HG02981 (cell line): Measurements from ENCODE around the gene CLPTM1.
A peak's percentile ranks its signal among the peaks of the same experiment; 100 is the strongest.
"Not testable (repeated sequence)": the region's sequence is repeated elsewhere in the genome, so short reads cannot be mapped to it uniquely, and the experiment has no call there.

Experiments used
- ATAC-seq: cut with Tn5 transposase; IDR thresholded peaks from one replicate; pipeline ENCODE4 v1.9.1; 2021; ENCODE audit warnings: mild to moderate bottlenecking, moderate library complexity; ENCODE audit not compliant: unreplicated experiment

CLPTM1 gene

GRCh38 chr19:44973982-44974735 lies 19.0 kb downstream of the CLPTM1 start:
- no peak for ATAC-seq

GRCh38 chr19:44974857-44975256 lies 19.7 kb downstream of the CLPTM1 start:
- ATAC-seq = no peak

- ATAC-seq = no peak
Observed at GRCh38 chr19:44975444-44975843, 20.3 kb downstream of the CLPTM1 start.

GRCh38 chr19:44984005-44984404 lies 28.8 kb downstream of the CLPTM1 start:
- no peak for ATAC-seq

GRCh38 chr19:44985445-44985844 lies 30.3 kb downstream of the CLPTM1 start:
- no peak for ATAC-seq

- ATAC-seq = no peak
Observed at GRCh38 chr19:44986389-44986788, 31.2 kb downstream of the CLPTM1 start.

GRCh38 chr19:44987148-44987675 lies 32.0 kb downstream of the CLPTM1 start:
- ATAC-seq = no peak

GRCh38 chr19:44988273-44988672 lies 33.1 kb downstream of the CLPTM1 start:
- no peak for ATAC-seq

- no peak for ATAC-seq
Observed at GRCh38 chr19:44988896-44989556, 33.8 kb downstream of the CLPTM1 start.

- no peak for ATAC-seq
Observed at GRCh38 chr19:44990459-44990858, 35.3 kb downstream of the CLPTM1 start.

- no peak for ATAC-seq
Observed at GRCh38 chr19:44990966-44991365, 35.8 kb downstream of the CLPTM1 start.

- ATAC-seq = no peak
Observed at GRCh38 chr19:44992336-44993163, 37.4 kb downstream of the CLPTM1 start.

- no peak for ATAC-seq
Observed at GRCh38 chr19:44993526-44993925, 38.3 kb downstream of the CLPTM1 start.

- ATAC-seq = no peak
Observed at GRCh38 chr19:44993926-44994537, 38.9 kb downstream of the CLPTM1 start.

GRCh38 chr19:44998025-44998424 lies 42.8 kb downstream of the CLPTM1 start:
- no peak for ATAC-seq

- ATAC-seq = not testable (repeated sequence)
Observed at GRCh38 chr19:44999131-44999925, 44.1 kb downstream of the CLPTM1 start.

- not testable (repeated sequence) for ATAC-seq
Observed at GRCh38 chr19:45000665-45001064, 45.5 kb downstream of the CLPTM1 start.

- peak; percentile 43 for ATAC-seq
Observed at GRCh38 chr19:45001087-45001739, 46.0 kb downstream of the CLPTM1 start, which contains the start of gene RELB. Gene RELB, plus strand, starts transcription at chr19:45001464. Its CDS starts 116 bp downstream, at chr19:45001580.

- ATAC-seq = no peak
Observed at GRCh38 chr19:45003485-45003884, 48.3 kb downstream of the CLPTM1 start.
